ENCODE data around the gene ATXN1. TPM values are rescaled to one million over a fixed set of nuclear protein-coding genes. Genes with fewer than 3 reads are reported as not detected.

Gene ATXN1
- total and polyA plus RNA-seq, 2 of the 8 experiments (the other 6 are each of a cell fraction or from before 2014, with no cell fraction given), result 1.6 to 4.0 TPM

GRCh38 chr6:16656451-16656850 lies 104.8 kb downstream of the ATXN1 start:
- Histone ChIP-seq H4K91ac (replicated peaks; ENCODE audit: insufficient read length, low read length) (no peak overlapping the region), H2BK5ac (ENCODE audit: low read depth, low read length) (no peak overlapping the region), H3K79me2 (ENCODE audit: control insufficient read depth in 1 of 2, insufficient read depth in 2 of 2, low read length in 2 of 2) (no peaks in the 10 kb centered on the region), H2BK15ac (ENCODE audit: low read length) (no peak overlapping the region), H3K23me2 (ENCODE audit: low read depth, low read length) (no peaks in the 10 kb centered on the region), H3K23ac (ENCODE audit: insufficient read length) (no peak overlapping the region), H3K4me1 (replicated peaks in 1 of 4; ENCODE audit: control insufficient read depth in 3 of 4, insufficient read depth in 4 of 4, low read length in 3 of 4) (no peaks in the 10 kb centered on the region), H3K18ac (ENCODE audit: extremely low read depth, low read length) (no peak overlapping the region), H3K79me1 (ENCODE audit: low read depth, low read length) (no peaks in the 10 kb centered on the region), H3K27me3 (replicated peaks in 1 of 4; ENCODE audit: control insufficient read depth in 3 of 4, extremely low read depth in 1 of 4, insufficient read depth in 3 of 4, low read length in 3 of 4) (no peaks in the 10 kb centered on the region), H3K4ac (replicated peaks; ENCODE audit: insufficient read length, low read depth, low read length) (no peak overlapping the region), H2AK5ac (ENCODE audit: low read depth, low read length) (no peak overlapping the region), H2BK120ac (replicated peaks; ENCODE audit: low read depth, low read length) (no peak overlapping the region), H3K4me3 (ENCODE audit: extremely low read depth in 1 of 4, insufficient read depth in 2 of 4, low read depth in 3 of 4, low read length in 4 of 4) (no peak overlapping the region), H4K5ac (ENCODE audit: insufficient read length, low read depth, low read length) (no peak overlapping the region), H2BK12ac (ENCODE audit: low read depth, low read length) (no peak overlapping the region), H3K14ac (ENCODE audit: insufficient read length) (no peak overlapping the region), H2BK20ac (ENCODE audit: low read length) (no peak overlapping the region), H3K4me2 (ENCODE audit: insufficient read depth in 1 of 2, low read depth in 2 of 2, low read length in 2 of 2) (no peak overlapping the region), H4K20me1 (replicated peaks in 1 of 2; ENCODE audit: control insufficient read depth in 1 of 2, insufficient read depth in 2 of 2, low read length in 2 of 2) (no peaks in the 10 kb centered on the region), H2AFZ (ENCODE audit: low read length) (no peak overlapping the region), H4K8ac (ENCODE audit: extremely low read depth, insufficient read depth, low read length) (no peak overlapping the region), H3K36me3 (ENCODE audit: control insufficient read depth in 2 of 4, insufficient read depth in 4 of 4, low read length in 3 of 4) (no peaks in the 10 kb centered on the region; a peak in 1 of 8 replicates), H3K9ac (replicated peaks in 1 of 4; ENCODE audit: extremely low read depth in 1 of 4, low read depth in 3 of 4, low read length in 3 of 4) (no peak overlapping the region), H3K9me3 (ENCODE audit: insufficient read depth in 2 of 2, low read depth in 1 of 2, low read length in 1 of 2) (peaks cover 2% of the 10 kb centered on the region in 2 experiments; a peak in 3 of 4 replicates), H3K56ac (replicated peaks; ENCODE audit: insufficient read length, low read depth, low read length) (no peak overlapping the region), H3K27ac (ENCODE audit: low read depth, low read length) (no peak overlapping the region)
- no peak for TF ChIP-seq YY1 (IDR thresholded peaks at IDR 0.05; ENCODE audit: low read depth, low read length)
- no peak for TF ChIP-seq CHD2 (IDR thresholded peaks at IDR 0.05; ENCODE audit: low read length)
- no peak for TF ChIP-seq NRF1 (IDR thresholded peaks at IDR 0.05; ENCODE audit: low read depth, low read length)
- TF ChIP-seq POLR2AphosphoS5 (IDR thresholded peaks at IDR 0.05; ENCODE audit: low read depth, low read length), result no peak
- no peak for TF ChIP-seq EP300 (IDR thresholded peaks at IDR 0.05; ENCODE audit: borderline replicate concordance in 1 of 2, low read depth in 2 of 2, low read length in 2 of 2)
- TF ChIP-seq KDM1A (IDR thresholded peaks at IDR 0.05; ENCODE audit: borderline replicate concordance, low read length), result no peak
- FAIRE-seq (no peak), DNase-seq (ENCODE audit: low read depth in 1 of 2, low spot score in 2 of 2) (no peak)
- ChIA-PET CTCF (ENCODE audit: partially characterized antibody) (no interaction called here), POLR2A (ENCODE audit: partially characterized antibody) (no interaction called here)
- WGBS, 2 experiments (ENCODE audit: extremely low coverage in 1 of 2, insufficient coverage in 1 of 2, insufficient read length in 1 of 2, insufficient replicate concordance in 2 of 2, low coverage in 1 of 2, low lambda C conversion rate in 2 of 2, missing lambda C conversion rate in 1 of 2), result 96% methylated on average over 4 of the region's 4 CpGs; no CpG with 5 or more reads in 1 of the 2 experiments
